Measurements from ENCODE around the gene CGGBP1.

The CGGBP1 gene

GRCh38 chr3:88059380-88060170 is 770 bp upstream of the CGGBP1 start:
- no peaks in the 10 kb centered on the region for H3K9me2 ChIP-seq (replicated peaks; ENCODE audit: insufficient read depth, low read length)
- H4K20me1 ChIP-seq (ENCODE audit: low read depth, low read length) = peaks cover 31% of the 10 kb centered on the region
- H3K4me2 ChIP-seq (ENCODE audit: low read depth, low read length, poor library complexity, severe bottlenecking) = peak overlapping the region; percentile 88
- H3K36me3 ChIP-seq (ENCODE audit: low read length) = peaks cover 30% of the 10 kb centered on the region
- H3K27ac ChIP-seq (ENCODE audit: low read depth, low read length) = peak overlapping the region; percentile 66
- peak overlapping the region; percentile 52 for H2AFZ ChIP-seq (ENCODE audit: low read depth, low read length, severe bottlenecking)
- H3K4me3 ChIP-seq (ENCODE audit: insufficient read depth, low read length, poor library complexity, severe bottlenecking) = peak overlapping the region; percentile 79
- peaks cover under 1% of the 10 kb centered on the region; the same call in 1 of the 2 replicates for H3F3A ChIP-seq (ENCODE audit: insufficient read depth)
- no peaks in the 10 kb centered on the region for H3K27me3 ChIP-seq (ENCODE audit: low read length)
- peak overlapping the region; percentile 97 for H3K9ac ChIP-seq (ENCODE audit: low read length)
- H3K9me3 ChIP-seq (ENCODE audit: insufficient read depth, low read length) = no peaks in the 10 kb centered on the region
- H3K79me2 ChIP-seq (ENCODE audit: insufficient read depth, low read length) = peaks cover 81% of the 10 kb centered on the region
- TF ChIP-seq EZH2phosphoT487 (conservative IDR thresholded peaks at IDR 0.05; ENCODE audit: low read length) (no peak), CTCF (IDR thresholded peaks at IDR 0.05; ENCODE audit: insufficient read depth, low read length, poor library complexity, severe bottlenecking) (no peak)

GRCh38 chr3:88058306-88058580 is 562 bp downstream of the CGGBP1 start:
- Histone ChIP-seq H3K27ac (ENCODE audit: low read depth, low read length) (peak overlapping the region; percentile 74), H3K4me3 (ENCODE audit: insufficient read depth, low read length, poor library complexity, severe bottlenecking) (peak overlapping the region; percentile 66), H3F3A (ENCODE audit: insufficient read depth) (peaks cover 10% of the 10 kb centered on the region; the same call in 1 of the 2 replicates), H3K36me3 (ENCODE audit: low read length) (peaks cover 36% of the 10 kb centered on the region), H3K27me3 (ENCODE audit: low read length) (no peaks in the 10 kb centered on the region), H3K4me2 (ENCODE audit: low read depth, low read length, poor library complexity, severe bottlenecking) (peak overlapping the region; percentile 84), H3K9me2 (replicated peaks; ENCODE audit: insufficient read depth, low read length) (no peaks in the 10 kb centered on the region), H3K9ac (ENCODE audit: low read length) (peak overlapping the region; percentile 97), H3K79me2 (ENCODE audit: insufficient read depth, low read length) (peaks cover 67% of the 10 kb centered on the region), H3K9me3 (ENCODE audit: insufficient read depth, low read length) (no peaks in the 10 kb centered on the region), H2AFZ (ENCODE audit: low read depth, low read length, severe bottlenecking) (peak overlapping the region; percentile 69), H4K20me1 (ENCODE audit: low read depth, low read length) (peaks cover 31% of the 10 kb centered on the region)
- TF ChIP-seq CTCF (IDR thresholded peaks at IDR 0.05; ENCODE audit: insufficient read depth, low read length, poor library complexity, severe bottlenecking) (no peak), EZH2phosphoT487 (conservative IDR thresholded peaks at IDR 0.05; ENCODE audit: low read length) (no peak)

- TF ChIP-seq CTCF (IDR thresholded peaks at IDR 0.05; ENCODE audit: insufficient read depth, low read length, poor library complexity, severe bottlenecking) (no peak), EZH2phosphoT487 (conservative IDR thresholded peaks at IDR 0.05; ENCODE audit: low read length) (no peak)
- peak overlapping the region; percentile 69 for H2AFZ ChIP-seq (ENCODE audit: low read depth, low read length, severe bottlenecking)
- peaks cover 10% of the 10 kb centered on the region; the same call in 1 of the 2 replicates for H3F3A ChIP-seq (ENCODE audit: insufficient read depth)
- no peaks in the 10 kb centered on the region for H3K9me2 ChIP-seq (replicated peaks; ENCODE audit: insufficient read depth, low read length)
- peak overlapping the region; percentile 84 for H3K4me2 ChIP-seq (ENCODE audit: low read depth, low read length, poor library complexity, severe bottlenecking)
- peak overlapping the region; percentile 66 for H3K4me3 ChIP-seq (ENCODE audit: insufficient read depth, low read length, poor library complexity, severe bottlenecking)
- no peaks in the 10 kb centered on the region for H3K9me3 ChIP-seq (ENCODE audit: insufficient read depth, low read length)
- H3K27me3 ChIP-seq (ENCODE audit: low read length) = no peaks in the 10 kb centered on the region
- peak overlapping the region; percentile 97 for H3K9ac ChIP-seq (ENCODE audit: low read length)
- H3K36me3 ChIP-seq (ENCODE audit: low read length) = peaks cover 36% of the 10 kb centered on the region
- peaks cover 28% of the 10 kb centered on the region for H4K20me1 ChIP-seq (ENCODE audit: low read depth, low read length)
- H3K27ac ChIP-seq (ENCODE audit: low read depth, low read length) = peak overlapping the region; percentile 74
- peaks cover 63% of the 10 kb centered on the region for H3K79me2 ChIP-seq (ENCODE audit: insufficient read depth, low read length)
Observed at GRCh38 chr3:88057630-88058305, 1.0 kb downstream of the CGGBP1 start.

All from SU-DHL-6 (cell line).